ENCODE results near the gene SEMA4D. TPM values are rescaled to one million over a fixed set of nuclear protein-coding genes. Genes with fewer than 3 reads are reported as not detected.

SEMA4D gene
- total and polyA plus RNA-seq, 9 of the 15 experiments (the other 6 are each of a cell fraction or from before 2014, with no cell fraction given) = 0.38 to 5.1 (median 1.8) TPM

- Histone ChIP-seq H3K9me3 (replicated peaks; ENCODE audit: control insufficient read depth, insufficient read depth, low read depth, low read length) (no peaks in the 10 kb centered on the region), H3K36me3 (ENCODE audit: control insufficient read depth, insufficient read depth, low read length) (peaks cover 51% of the 10 kb centered on the region), H3K4me2 (ENCODE audit: insufficient read depth, low read length) (no peak overlapping the region), H3K9me1 (ENCODE audit: control insufficient read depth, insufficient read depth, low read length) (no peaks in the 10 kb centered on the region), H3K4me1 (replicated peaks in 1 of 2; ENCODE audit: control insufficient read depth in 2 of 2, insufficient read depth in 2 of 2, low read length in 2 of 2) (no peaks in the 10 kb centered on the region; a peak in 1 of 5 replicates), H2AFZ (ENCODE audit: low read depth, low read length) (no peak overlapping the region), H3K79me2 (ENCODE audit: control insufficient read depth, insufficient read depth, low read length) (no peaks in the 10 kb centered on the region), H3K27ac (ENCODE audit: extremely low read depth, low read depth, low read length) (no peak overlapping the region), H3K9ac (ENCODE audit: insufficient read depth in 1 of 2, low read depth in 2 of 2, low read length in 2 of 2) (no peak overlapping the region), H3K27me3 (ENCODE audit: control insufficient read depth in 2 of 2, insufficient read depth in 2 of 2, low read length in 2 of 2) (no peaks in the 10 kb centered on the region), H4K20me1 (replicated peaks; ENCODE audit: control insufficient read depth, insufficient read depth, low read length) (no peaks in the 10 kb centered on the region), H3K4me3 (no peak overlapping the region)
- no peak for ATAC-seq
- ChIA-PET CTCF (ENCODE audit: low intra/inter-chr PET ratio) (no interaction called here), POLR2A (no interaction called here)
- no peak for FAIRE-seq
- DNase-seq (ENCODE audit: extremely low read depth in 1 of 4, low spot score in 3 of 4) = no peak
- 87% methylated on average over 4 of the region's 8 CpGs for WGBS (ENCODE audit: insufficient coverage, low coverage, missing lambda C conversion rate)
- no TSS peak for BruUV-seq (replicated peaks)
- intact Hi-C loops (cut with micrococcal nuclease) (no loop called here), in situ Hi-C loops (cut with MboI) (no loop called here)
- TF ChIP-seq ZFP91 (CRISPR knock-in tag; IDR thresholded peaks at IDR 0.05) (no peak), BCLAF1 (IDR thresholded peaks at IDR 0.05; ENCODE audit: borderline replicate concordance in 1 of 2, control insufficient read depth in 1 of 2, low read depth in 2 of 2, low read length in 1 of 2) (no peak), THAP12 (CRISPR knock-in tag; IDR thresholded peaks at IDR 0.05) (no peak), STAT6 (CRISPR knock-in tag; IDR thresholded peaks at IDR 0.05) (no peak), NFIC (IDR thresholded peaks at IDR 0.05) (no peak), TAF1 (IDR thresholded peaks at IDR 0.05; ENCODE audit: control insufficient read depth, extremely low read depth, insufficient read depth, low read length, severe bottlenecking) (no peak), FOXK2 (conservative IDR thresholded peaks at IDR 0.05 in 1 of 2, IDR thresholded peaks at IDR 0.05 in 1 of 2; ENCODE audit: low read depth in 2 of 2) (no peak), TOE1 (IDR thresholded peaks at IDR 0.05; ENCODE audit: borderline replicate concordance) (no peak), TOE1 (CRISPR knock-in tag; IDR thresholded peaks at IDR 0.05; ENCODE audit: borderline replicate concordance, low read depth) (no peak)
Measured at GRCh38 chr9:89359751-89360261, 138.1 kb downstream of the SEMA4D start.

Data from K562 (cell line).